ENCODE measurements around the gene ADCY3. TPM values are rescaled to one million over a fixed set of nuclear protein-coding genes. Genes with fewer than 3 reads are reported as not detected.

Gene ADCY3
- total and polyA plus RNA-seq, 9 of the 15 experiments (the other 6 are each of a cell fraction or from before 2014, with no cell fraction given) = 1.5 to 54.8 (median 26.3) TPM

GRCh38 chr2:24945907-24946306 is 25.9 kb upstream of the ADCY3 start:
- Histone ChIP-seq H3K9ac (ENCODE audit: insufficient read depth in 1 of 2, low read depth in 2 of 2, low read length in 2 of 2) (no peak overlapping the region), H3K4me3 (no peak overlapping the region), H3K4me1 (replicated peaks in 1 of 2; ENCODE audit: control insufficient read depth in 2 of 2, insufficient read depth in 2 of 2, low read length in 2 of 2) (no peaks in the 10 kb centered on the region), H3K9me3 (replicated peaks; ENCODE audit: control insufficient read depth, insufficient read depth, low read depth, low read length) (no peaks in the 10 kb centered on the region), H3K27ac (ENCODE audit: extremely low read depth, low read depth, low read length) (no peak overlapping the region), H3K27me3 (ENCODE audit: control insufficient read depth in 2 of 2, insufficient read depth in 2 of 2, low read length in 2 of 2) (no peaks in the 10 kb centered on the region), H3K9me1 (ENCODE audit: control insufficient read depth, insufficient read depth, low read length) (no peaks in the 10 kb centered on the region), H3K4me2 (ENCODE audit: insufficient read depth, low read length) (no peak overlapping the region), H4K20me1 (replicated peaks; ENCODE audit: control insufficient read depth, insufficient read depth, low read length) (no peaks in the 10 kb centered on the region), H2AFZ (ENCODE audit: low read depth, low read length) (no peak overlapping the region), H3K79me2 (ENCODE audit: control insufficient read depth, insufficient read depth, low read length) (no peaks in the 10 kb centered on the region), H3K36me3 (ENCODE audit: control insufficient read depth, insufficient read depth, low read length) (peaks cover 16% of the 10 kb centered on the region; the same call in 2 of the 3 replicates)
- in situ Hi-C loops (cut with MboI) (no loop called here), intact Hi-C loops (cut with micrococcal nuclease) (no loop called here)
- ATAC-seq (no peak), FAIRE-seq (no peak), DNase-seq (ENCODE audit: extremely low read depth in 1 of 4, low spot score in 3 of 4) (no peak)
- TF ChIP-seq HNRNPH1 (optimal IDR thresholded peaks at IDR 0.05; ENCODE audit: low read depth, low read length) (no peak), ZNF445 (CRISPR knock-in tag; IDR thresholded peaks at IDR 0.05; ENCODE audit: low read depth) (no peak), SIX5 (IDR thresholded peaks at IDR 0.05; ENCODE audit: borderline replicate concordance in 1 of 2, insufficient read depth in 1 of 2, low read depth in 1 of 2, low read length in 2 of 2) (no peak), PHB2 (IDR thresholded peaks at IDR 0.05; ENCODE audit: low read depth) (no peak), ARNT (IDR thresholded peaks at IDR 0.05) (no peak), GABPA (tag; conservative IDR thresholded peaks at IDR 0.05; ENCODE audit: low read depth) (no peak), POLR2H (tag; IDR thresholded peaks at IDR 0.05; ENCODE audit: low read depth) (no peak), ETV6 (IDR thresholded peaks at IDR 0.05; ENCODE audit: borderline replicate concordance in 1 of 2, low read depth in 2 of 2, low read length in 1 of 2) (no peak), ETV6 (CRISPR knock-in tag; IDR thresholded peaks at IDR 0.05; ENCODE audit: borderline replicate concordance) (no peak), ZNF785 (CRISPR knock-in tag; IDR thresholded peaks at IDR 0.05) (no peak), ARID1B (IDR thresholded peaks at IDR 0.05) (no peak), ZNF121 (CRISPR knock-in tag; conservative IDR thresholded peaks at IDR 0.05) (no peak), ZNF609 (CRISPR knock-in tag; IDR thresholded peaks at IDR 0.05; ENCODE audit: borderline replicate concordance) (no peak), ZC3H4 (CRISPR knock-in tag; IDR thresholded peaks at IDR 0.05; ENCODE audit: borderline replicate concordance) (no peak), PTBP1 (IDR thresholded peaks at IDR 0.05; ENCODE audit: low read depth, low read length) (no peak), NBN (IDR thresholded peaks at IDR 0.05; ENCODE audit: low read depth) (no peak), ZBTB7A (IDR thresholded peaks at IDR 0.05; ENCODE audit: borderline replicate concordance, control insufficient read depth, low read depth, low read length) (no peak), U2AF2 (optimal IDR thresholded peaks at IDR 0.05; ENCODE audit: low read depth, low read length) (no peak)
- ChIA-PET POLR2A (interaction anchor here (1.3 to 3.3 kb wide), 2 partner anchors 11 to 13 kb away, joined by 5 to 18 read pairs; no protein-coding TSS in a partner anchor), CTCF (ENCODE audit: low intra/inter-chr PET ratio) (no interaction called here)
- 74% methylated on average over 4 of the region's 4 CpGs for WGBS (ENCODE audit: insufficient coverage, low coverage, missing lambda C conversion rate)
- BruUV-seq (replicated peaks) = no TSS peak
